MM.1S (cell line): ENCODE data around the gene POP7.

Experiments
- CTCF ChIP-seq: fragments of 300-600 bp; sonication (generic); IDR thresholded peaks from 2 replicates; pipeline ENCODE4 v1.5.1; 2016; ENCODE audit warnings: antibody characterized with exemption, low read length, mixed read lengths
- EZH2phosphoT487 ChIP-seq: fragments of 300-600 bp; sonication (generic); IDR thresholded peaks from 2 replicates; pipeline ENCODE4 v1.6.1; 2018; ENCODE audit warnings: antibody characterized with exemption, low read length

GRCh38 chr7:100744605-100745004 lies 38.7 kb downstream of the POP7 start:
- no peak for TF ChIP-seq CTCF
- no peak for TF ChIP-seq EZH2phosphoT487
